Measurements from ENCODE around the gene SCNN1B. TPM values are rescaled to one million over a fixed set of nuclear protein-coding genes. Genes with fewer than 3 reads are reported as not detected.

SCNN1B gene
- total RNA-seq, 6 experiments from 2014 or later: not detected

DNA sequence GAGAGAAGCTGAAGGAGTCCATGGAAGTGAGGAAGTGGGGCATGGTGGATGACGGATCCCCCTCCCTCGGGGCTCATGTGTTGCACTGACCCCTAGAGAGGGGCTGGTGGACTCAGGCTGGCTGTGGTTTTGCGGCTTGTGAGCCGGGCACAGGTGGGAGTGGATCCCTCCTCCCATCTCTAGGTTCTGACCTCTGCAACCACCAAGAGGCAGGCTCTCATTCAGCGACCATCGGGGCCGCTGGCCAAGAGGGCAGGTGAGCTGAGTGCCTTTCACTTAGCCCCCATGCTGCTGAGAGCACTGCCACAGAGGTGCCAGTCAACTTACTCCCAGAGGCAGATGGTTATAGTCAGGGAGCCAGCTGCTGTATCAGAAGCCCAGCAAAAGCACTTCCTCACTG is 67.3 kb downstream of the SCNN1B start:
- Mint-ChIP-seq H3K27ac (no peak overlapping the region), H3K27me3 (ENCODE audit: insufficient read depth) (peaks cover 12% of the 10 kb centered on the region), H3K9me3 (no peaks in the 10 kb centered on the region), H3K4me3 (no peak overlapping the region), H3K36me3 (ENCODE audit: low read depth) (no peaks in the 10 kb centered on the region), H3K4me1 (ENCODE audit: low read depth) (no peaks in the 10 kb centered on the region)
- no peak for DNase-seq
- TF ChIP-seq, protein P1, sequence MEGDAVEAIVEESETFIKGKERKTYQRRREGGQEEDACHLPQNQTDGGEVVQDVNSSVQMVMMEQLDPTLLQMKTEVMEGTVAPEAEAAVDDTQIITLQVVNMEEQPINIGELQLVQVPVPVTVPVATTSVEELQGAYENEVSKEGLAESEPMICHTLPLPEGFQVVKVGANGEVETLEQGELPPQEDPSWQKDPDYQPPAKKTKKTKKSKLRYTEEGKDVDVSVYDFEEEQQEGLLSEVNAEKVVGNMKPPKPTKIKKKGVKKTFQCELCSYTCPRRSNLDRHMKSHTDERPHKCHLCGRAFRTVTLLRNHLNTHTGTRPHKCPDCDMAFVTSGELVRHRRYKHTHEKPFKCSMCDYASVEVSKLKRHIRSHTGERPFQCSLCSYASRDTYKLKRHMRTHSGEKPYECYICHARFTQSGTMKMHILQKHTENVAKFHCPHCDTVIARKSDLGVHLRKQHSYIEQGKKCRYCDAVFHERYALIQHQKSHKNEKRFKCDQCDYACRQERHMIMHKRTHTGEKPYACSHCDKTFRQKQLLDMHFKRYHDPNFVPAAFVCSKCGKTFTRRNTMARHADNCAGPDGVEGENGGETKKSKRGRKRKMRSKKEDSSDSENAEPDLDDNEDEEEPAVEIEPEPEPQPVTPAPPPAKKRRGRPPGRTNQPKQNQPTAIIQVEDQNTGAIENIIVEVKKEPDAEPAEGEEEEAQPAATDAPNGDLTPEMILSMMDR (IDR thresholded peaks at IDR 0.05): no peak

DNA sequence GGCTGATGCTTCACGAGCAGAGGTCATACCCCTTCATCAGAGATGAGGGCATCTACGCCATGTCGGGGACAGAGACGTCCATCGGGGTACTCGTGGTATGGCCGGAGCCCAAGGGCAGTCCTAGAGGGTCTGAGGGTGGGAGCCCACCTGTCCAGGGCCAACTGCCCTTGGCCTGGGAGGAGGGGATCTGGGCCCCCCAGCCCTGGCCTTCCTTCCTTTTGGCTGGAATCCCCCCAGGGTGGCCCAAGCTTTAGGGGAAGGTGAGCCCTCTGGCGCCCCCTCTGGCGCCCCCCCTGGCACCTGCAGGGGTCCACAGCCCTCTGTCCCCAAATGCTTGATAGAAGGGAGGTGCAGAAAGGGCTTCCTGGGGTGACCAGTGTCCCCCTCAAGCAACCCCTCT is 69.3 kb downstream of the SCNN1B start:
- H3K9me3 Mint-ChIP-seq: no peaks in the 10 kb centered on the region
- H3K27me3 Mint-ChIP-seq (ENCODE audit: insufficient read depth): peaks cover 12% of the 10 kb centered on the region
- no peak overlapping the region for H3K4me3 Mint-ChIP-seq
- DNase-seq: no peak
- TF ChIP-seq, protein P1 (IDR thresholded peaks at IDR 0.05): no peak
- no peaks in the 10 kb centered on the region for H3K4me1 Mint-ChIP-seq (ENCODE audit: low read depth)
- H3K36me3 Mint-ChIP-seq (ENCODE audit: low read depth): no peaks in the 10 kb centered on the region
- no peak overlapping the region for H3K27ac Mint-ChIP-seq

DNA sequence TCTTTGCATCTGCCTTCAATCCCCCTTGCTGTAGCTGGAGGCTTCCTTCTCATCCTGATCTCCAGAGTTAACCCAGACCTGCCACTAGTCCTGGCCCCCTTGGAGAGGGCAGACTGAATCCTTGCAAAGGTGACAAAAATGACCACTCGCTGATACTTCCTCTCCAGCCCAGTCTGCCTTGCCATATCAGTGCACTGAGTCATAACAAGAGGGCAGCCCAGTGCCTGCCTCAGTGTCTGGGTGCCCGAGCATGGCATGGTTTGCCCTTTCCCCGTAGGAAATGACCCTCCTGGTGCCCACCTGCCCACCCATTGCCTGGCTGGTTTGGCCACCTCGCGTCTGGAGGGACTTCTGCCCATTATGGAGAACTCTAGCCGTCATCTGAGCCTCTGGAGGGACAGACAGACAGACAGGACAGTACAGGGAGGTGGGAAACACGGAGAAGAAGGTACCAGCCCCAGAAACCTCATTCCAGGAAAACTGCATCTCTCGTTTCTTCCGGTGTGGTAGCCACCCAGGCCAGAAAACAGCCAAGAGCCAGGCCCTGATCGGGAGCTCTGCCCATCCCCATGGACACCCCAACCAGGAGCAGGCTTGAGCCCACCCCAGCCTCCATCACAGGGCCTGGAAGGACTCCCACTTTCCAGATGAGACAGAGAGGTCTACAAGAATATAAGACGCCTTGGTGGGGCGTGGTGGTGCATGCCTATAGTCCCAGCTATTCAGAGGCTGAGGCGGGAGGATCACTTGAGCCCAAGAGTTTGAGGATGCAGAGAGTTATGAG is 71.5 kb downstream of the SCNN1B start:
- Mint-ChIP-seq H3K9me3 (no peaks in the 10 kb centered on the region), H3K27me3 (ENCODE audit: insufficient read depth) (peaks cover 10% of the 10 kb centered on the region), H3K4me3 (no peak overlapping the region), H3K4me1 (ENCODE audit: low read depth) (no peaks in the 10 kb centered on the region), H3K36me3 (ENCODE audit: low read depth) (no peaks in the 10 kb centered on the region), H3K27ac (no peak overlapping the region)
- DNase-seq: no peak
- TF ChIP-seq, protein P1 (IDR thresholded peaks at IDR 0.05): no peak

DNA sequence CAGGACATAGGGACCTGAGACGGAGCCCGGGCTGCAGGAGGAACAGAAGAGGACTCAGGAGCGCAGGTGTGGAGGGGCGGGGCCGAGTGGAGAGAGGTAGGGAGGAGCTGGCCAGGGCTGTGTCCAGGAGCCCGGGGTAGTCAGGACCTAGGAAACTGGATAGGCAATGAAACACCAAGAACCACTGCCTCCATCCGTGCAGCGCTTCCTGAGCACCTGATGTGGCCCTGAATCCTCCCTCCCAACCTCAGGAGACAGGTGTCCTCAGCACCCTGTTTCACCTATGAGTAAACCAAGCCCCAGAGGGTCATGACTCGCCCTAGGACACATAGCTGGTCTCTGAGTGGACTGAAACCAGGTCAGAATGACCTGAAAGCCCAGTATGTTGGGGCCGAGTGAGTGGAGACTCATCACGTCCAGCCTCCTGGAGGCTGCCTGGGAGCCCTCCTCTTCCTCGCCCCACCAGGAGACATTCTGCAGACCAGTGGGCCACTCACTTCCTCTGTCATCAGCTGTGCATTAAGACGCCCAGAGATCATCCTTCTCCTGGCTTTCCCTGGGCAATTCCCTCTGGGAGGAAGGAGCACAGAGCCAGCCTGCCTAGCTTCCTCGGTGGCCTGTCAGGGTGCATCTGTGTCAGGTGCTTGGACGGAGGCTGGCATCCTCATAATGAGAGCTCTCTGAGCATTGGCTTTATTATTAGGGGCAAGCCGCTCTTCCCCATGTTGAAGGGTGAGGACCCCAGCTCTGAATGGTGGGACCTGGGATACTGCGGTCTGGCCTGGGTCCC is 72.8 kb downstream of the SCNN1B start:
- H3K36me3 Mint-ChIP-seq (ENCODE audit: low read depth): no peaks in the 10 kb centered on the region
- TF ChIP-seq, protein P1 (IDR thresholded peaks at IDR 0.05): no peak
- H3K4me3 Mint-ChIP-seq: no peak overlapping the region
- DNase-seq: no peak
- no peaks in the 10 kb centered on the region for H3K4me1 Mint-ChIP-seq (ENCODE audit: low read depth)
- H3K27ac Mint-ChIP-seq: no peak overlapping the region
- no peaks in the 10 kb centered on the region for H3K9me3 Mint-ChIP-seq
- peaks cover 10% of the 10 kb centered on the region for H3K27me3 Mint-ChIP-seq (ENCODE audit: insufficient read depth)

DNA sequence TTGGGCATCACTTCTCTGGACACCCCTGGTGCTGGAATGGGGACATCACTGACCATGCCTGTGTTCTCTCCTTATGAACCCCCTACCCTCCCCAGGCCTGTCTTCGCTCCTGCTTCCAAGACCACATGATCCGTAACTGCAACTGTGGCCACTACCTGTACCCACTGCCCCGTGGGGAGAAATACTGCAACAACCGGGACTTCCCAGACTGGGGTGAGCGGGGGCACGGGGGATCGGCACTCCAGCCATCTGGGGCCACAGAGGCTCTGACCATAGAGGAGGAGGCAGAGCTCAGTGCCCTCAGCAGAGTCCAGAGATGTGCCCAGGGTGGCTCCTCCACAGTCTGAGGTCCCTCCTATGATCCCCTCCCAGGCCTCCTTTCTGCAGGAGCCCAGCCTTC is 73.5 kb downstream of the SCNN1B start:
- H3K27me3 Mint-ChIP-seq (ENCODE audit: insufficient read depth): peaks cover 5% of the 10 kb centered on the region
- TF ChIP-seq, protein P1 (IDR thresholded peaks at IDR 0.05): no peak
- no peaks in the 10 kb centered on the region for H3K9me3 Mint-ChIP-seq
- H3K36me3 Mint-ChIP-seq (ENCODE audit: low read depth): no peaks in the 10 kb centered on the region
- H3K4me3 Mint-ChIP-seq: no peak overlapping the region
- DNase-seq: no peak
- H3K4me1 Mint-ChIP-seq (ENCODE audit: low read depth): no peaks in the 10 kb centered on the region
- H3K27ac Mint-ChIP-seq: no peak overlapping the region

All from HFFc6 (cell line).